ENCODE measurements around the gene TAS2R41.

TAS2R41 gene, protein sequence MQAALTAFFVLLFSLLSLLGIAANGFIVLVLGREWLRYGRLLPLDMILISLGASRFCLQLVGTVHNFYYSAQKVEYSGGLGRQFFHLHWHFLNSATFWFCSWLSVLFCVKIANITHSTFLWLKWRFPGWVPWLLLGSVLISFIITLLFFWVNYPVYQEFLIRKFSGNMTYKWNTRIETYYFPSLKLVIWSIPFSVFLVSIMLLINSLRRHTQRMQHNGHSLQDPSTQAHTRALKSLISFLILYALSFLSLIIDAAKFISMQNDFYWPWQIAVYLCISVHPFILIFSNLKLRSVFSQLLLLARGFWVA

DNA sequence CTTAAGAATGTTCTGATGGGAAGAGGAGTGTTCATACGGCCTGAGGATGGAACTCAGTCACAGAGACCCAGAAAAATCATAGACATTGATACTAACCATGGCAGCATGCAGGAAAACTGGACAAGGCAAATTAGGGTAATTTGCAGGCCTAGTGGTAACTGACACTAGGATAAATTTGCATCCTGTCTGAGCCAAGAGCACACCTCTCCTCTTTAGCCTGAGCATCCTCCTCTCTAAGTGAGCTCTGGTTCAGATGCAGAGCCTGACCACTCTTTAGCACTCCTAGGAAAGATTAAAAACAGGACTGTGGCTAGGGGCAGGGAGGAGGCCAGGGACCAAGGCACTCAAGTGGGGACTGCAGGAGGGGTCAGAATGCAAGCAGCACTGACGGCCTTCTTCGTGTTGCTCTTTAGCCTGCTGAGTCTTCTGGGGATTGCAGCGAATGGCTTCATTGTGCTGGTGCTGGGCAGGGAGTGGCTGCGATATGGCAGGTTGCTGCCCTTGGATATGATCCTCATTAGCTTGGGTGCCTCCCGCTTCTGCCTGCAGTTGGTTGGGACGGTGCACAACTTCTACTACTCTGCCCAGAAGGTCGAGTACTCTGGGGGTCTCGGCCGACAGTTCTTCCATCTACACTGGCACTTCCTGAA, at the start of gene TAS2R41:
Gene TAS2R41 (plus strand): TSS at position 373 of the 650 bp plus-strand sequence. CDS start 0 bp downstream, at position 373.
- no peak for DNase-seq (ENCODE audit: low read depth in 2 of 2)

DNA sequence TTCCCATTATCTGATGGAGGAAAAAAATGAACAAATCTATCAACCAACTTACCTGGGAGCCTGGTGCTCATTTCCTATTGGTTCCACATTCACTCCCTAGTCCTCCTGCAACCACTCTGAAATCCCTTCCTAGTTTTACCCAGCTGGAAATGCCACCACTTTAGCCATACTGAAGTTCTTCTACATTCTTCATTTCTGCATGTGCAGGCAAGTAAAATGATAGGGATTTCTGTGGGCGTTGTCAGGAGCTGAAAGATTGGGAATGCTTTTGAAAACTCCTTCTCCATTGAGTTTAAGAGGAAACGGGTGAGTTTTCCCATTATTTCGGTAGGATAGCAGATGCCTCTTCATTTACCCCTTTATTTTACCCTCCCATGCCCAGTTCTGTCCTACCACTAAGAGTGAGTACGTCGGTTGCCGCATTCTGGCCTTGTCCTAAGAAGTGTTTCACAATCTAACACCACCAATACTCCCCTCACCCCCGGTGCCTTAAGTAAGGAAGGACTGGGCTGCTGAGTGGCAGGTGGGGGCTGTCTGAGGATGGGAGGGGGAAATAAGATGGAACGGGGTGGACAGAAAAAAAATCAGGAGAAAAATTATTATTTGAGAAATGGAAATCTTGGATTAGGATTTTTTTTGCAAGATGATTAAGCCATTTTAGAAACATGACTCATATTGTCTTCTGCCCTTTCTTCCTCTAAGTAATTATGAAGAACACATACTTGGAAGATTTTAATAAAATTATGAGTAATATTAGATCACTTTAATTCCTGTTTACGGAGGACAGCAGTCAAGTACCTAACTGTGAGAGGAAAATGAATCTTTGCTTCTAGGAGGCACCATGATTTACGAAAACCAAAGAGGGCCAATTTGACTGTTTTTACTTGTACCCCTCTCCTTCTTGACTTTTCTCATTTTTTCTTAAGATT, 47.6 kb upstream of the TAS2R41 start:
- no peak for DNase-seq (ENCODE audit: low read depth in 2 of 2)

DNA sequence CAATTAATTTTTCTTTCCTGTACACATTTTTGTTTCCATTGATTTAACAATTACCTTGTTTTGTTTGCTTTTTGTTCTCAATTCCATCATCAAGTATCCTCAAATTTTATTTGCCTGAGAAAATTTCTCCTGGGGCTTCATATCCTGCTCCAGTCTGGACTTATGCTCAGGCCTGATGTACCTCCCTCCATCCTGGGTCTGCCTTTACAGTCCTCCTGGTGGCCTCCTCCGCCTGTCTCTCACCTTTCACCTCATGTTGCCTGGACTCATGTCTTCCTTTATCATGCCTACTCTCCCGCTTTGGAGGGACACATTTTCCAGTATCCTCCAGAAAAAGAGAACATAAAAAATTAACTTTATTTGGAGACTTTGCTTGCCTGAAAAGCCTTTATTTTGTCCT, 46.6 kb upstream of the TAS2R41 start:
- DNase-seq (ENCODE audit: low read depth in 2 of 2) = no peak

DNA sequence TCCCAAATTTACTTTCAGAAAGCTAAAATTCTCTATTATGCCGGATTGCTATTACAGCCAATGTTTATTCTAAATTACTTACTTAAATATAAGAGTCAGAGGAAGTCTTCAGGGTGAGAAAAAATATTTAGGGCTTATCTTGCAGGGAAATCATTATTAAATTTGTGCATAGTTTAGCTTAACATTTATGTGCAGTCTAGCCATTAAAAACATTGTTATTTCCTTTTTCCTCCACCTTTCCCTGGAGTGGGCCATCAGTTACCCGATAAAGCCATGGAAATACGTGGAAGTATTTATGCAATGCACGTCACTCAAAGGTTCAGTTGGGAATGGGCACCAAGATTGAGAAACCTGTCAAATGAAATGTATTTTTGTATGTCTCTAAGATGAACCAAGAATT, 43.9 kb upstream of the TAS2R41 start:
- no peak for DNase-seq (ENCODE audit: low read depth in 2 of 2)

DNA sequence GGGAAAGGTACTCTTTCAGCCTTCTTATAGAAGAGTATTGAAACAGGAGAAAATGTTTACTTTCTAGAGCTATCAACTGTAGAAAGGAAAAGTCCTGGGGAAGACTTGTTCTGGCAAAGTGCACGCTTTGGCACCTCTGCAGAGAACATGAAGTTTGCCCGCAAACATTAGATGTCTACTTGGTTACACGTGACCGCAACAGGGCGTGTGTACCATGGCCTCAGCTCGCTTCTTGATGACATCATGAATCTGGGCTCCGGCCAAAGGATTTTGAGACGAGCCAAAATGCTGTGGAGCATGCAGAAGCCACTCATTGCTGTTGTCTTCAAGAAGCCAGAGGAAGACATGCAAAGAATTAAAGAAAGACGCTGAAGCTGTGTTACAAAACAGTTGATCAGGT, 43.0 kb upstream of the TAS2R41 start:
- no peak for DNase-seq (ENCODE audit: low read depth in 2 of 2)

- no peak for DNase-seq (ENCODE audit: low read depth in 2 of 2)
Measured at GRCh38 chr7:143435266-143435665, 42.4 kb upstream of the TAS2R41 start.

- DNase-seq (ENCODE audit: low read depth in 2 of 2) = no peak
Measured at GRCh38 chr7:143436325-143436946, 41.2 kb upstream of the TAS2R41 start.

DNA sequence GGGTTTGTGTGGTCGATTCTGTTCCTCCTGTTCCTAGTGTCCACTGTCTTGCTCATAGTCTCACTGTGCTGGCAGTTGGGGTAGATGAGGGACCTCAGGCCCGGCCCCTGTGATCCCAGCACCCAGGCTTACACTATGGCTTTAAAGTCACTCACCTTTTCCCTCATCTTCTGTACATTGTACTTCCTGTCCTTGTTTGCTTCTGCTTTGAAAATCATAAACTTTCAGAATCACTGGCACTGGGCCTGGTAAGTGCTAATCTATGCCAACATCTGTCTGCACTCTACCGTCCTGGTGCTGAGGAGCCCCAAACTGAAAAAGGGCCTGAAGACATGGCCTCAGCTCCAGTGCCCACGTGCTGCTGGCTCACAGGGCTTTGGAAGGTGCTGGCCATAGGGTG, 40.1 kb upstream of the TAS2R41 start:
- DNase-seq (ENCODE audit: low read depth in 2 of 2) = no peak

DNA sequence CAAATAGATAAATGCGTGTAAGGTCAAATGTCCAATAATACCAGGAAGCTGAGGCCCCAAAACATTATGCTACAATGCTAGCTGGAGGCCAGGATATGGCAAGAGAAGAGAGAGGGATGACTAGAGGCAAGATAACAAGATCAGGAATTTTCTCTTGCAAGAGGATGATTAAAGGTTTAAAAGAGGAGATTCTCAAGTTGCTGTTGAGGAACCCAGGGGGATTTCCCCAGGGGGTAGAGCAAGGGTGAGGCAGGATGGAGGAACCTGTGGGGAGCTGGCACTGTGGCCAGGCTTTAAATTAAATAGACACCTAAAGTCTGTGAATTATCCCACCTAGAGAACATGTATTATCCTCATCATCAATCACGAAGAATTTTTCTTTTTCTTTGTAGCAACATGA, 37.8 kb upstream of the TAS2R41 start:
- no peak for DNase-seq (ENCODE audit: low read depth in 2 of 2)

- no peak for DNase-seq (ENCODE audit: low read depth in 2 of 2)
Measured at GRCh38 chr7:143443153-143443552, 34.5 kb upstream of the TAS2R41 start, which contains the start of gene TAS2R60. TAS2R60 (plus strand) TSS chr7:143443453; CDS start chr7:143443453, 0 bp downstream.

DNA sequence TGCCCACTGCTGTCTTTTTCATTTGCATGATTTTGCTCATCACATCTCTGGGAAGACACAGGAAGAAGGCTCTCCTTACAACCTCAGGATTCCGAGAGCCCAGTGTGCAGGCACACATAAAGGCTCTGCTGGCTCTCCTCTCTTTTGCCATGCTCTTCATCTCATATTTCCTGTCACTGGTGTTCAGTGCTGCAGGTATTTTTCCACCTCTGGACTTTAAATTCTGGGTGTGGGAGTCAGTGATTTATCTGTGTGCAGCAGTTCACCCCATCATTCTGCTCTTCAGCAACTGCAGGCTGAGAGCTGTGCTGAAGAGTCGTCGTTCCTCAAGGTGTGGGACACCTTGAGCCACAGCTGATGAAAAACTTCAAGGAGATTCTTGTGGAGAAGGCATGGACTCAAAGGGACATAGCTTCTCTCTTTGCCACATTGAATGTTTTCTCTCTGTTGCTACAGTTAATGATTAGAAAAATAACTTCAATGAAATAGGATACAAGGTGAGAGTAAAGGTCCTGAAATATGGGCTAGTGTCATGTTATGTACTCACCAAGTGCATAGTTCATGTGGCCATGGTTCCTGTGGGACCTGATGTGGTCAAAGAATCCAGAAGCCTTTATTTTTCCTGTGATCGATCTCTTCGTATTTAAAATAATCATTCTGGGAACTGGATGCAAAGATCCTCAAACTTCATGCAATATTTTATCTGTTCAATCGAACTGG, 33.5 kb upstream of the TAS2R41 start:
- DNase-seq (ENCODE audit: low read depth in 2 of 2) = no peak

- DNase-seq (ENCODE audit: low read depth in 2 of 2) = no peak
Measured at GRCh38 chr7:143444785-143445184, 32.9 kb upstream of the TAS2R41 start.

DNA sequence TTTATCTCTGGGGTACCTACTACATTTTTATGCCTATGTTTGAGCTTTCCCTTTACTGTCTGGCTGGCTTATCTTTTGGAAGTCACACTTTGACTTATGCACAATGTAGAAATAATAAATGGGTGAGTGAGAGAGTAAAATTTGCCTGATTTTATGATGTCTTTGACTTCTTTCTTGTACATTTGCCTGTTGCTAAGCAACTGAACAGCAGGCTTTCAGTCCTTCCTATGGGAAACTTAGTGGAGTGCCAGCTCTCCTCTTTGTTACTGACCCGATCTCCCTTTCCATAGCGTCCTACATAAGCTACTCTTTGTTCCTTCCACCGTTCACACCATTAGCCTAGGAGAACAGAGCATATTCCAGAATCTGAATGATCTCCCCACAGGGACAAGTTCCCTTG, 30.2 kb upstream of the TAS2R41 start:
- no peak for DNase-seq (ENCODE audit: low read depth in 2 of 2)

- DNase-seq (ENCODE audit: low read depth in 2 of 2) = no peak
Measured at GRCh38 chr7:143448429-143448828, 29.2 kb upstream of the TAS2R41 start.

DNA sequence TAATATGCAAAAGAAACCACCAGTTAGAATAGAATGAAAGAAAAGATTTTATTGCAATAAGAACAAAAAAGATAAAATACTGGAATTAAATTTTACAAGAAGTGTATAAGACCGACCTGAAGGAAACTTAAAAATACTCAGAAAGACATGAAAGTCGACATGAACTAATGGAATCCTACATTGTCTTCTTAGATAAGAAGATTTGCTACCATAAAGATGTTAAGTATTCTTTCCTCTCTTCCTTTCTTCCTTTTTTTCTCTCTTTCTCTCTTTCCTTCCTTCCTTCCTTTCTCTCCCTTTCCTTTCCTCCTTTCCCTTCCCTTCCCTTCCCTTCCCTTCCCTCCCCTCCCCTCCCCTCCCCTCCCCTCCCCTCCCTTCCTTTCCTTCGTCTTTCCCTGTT, 27.9 kb upstream of the TAS2R41 start:
- no peak for DNase-seq (ENCODE audit: low read depth in 2 of 2)

DNA sequence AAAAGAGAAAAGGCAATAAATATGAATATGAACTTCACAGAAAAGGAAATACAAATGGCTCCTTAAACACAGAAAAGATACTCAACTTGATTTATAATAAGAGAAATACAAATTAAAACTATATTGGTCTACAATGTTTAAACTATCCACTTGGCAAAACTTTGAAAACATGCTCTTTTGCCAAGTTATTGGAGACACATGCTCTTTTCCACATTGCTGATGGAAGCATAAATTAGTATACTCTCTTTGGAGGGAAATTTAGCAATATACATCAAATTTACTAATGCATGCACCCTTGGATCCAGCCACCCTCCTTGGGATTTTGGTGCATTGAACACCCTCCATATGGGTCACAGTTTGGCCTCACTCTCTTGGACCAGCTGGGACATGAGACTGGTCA, 26.6 kb upstream of the TAS2R41 start:
- DNase-seq (ENCODE audit: low read depth in 2 of 2) = no peak

GRCh38 chr7:143451746-143452145, 25.9 kb upstream of the TAS2R41 start:
- no peak for DNase-seq (ENCODE audit: low read depth in 2 of 2)

DNA sequence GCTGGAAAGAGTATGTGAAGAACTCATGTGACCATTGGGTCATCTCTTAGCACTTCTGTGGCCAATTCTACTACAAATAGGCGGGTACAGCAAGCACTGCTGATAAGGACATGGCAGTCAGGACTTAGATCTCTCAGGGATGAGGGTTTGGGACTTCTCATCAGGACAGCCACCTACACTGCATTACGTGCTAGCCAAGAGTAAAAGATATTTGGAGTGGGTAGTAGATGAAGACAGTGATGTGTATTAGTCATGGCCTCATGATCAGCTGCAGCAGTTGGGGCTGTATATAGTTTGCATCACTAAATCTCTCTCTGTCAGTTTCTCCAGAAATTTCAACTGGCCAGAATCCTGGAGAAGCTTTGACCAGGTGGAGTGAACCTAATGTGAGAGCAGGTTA, 25.2 kb upstream of the TAS2R41 start:
- DNase-seq (ENCODE audit: low read depth in 2 of 2) = no peak

GRCh38 chr7:143454091-143454680, 23.5 kb upstream of the TAS2R41 start:
- DNase-seq (ENCODE audit: low read depth in 2 of 2) = no peak

GRCh38 chr7:143455491-143455890, 22.2 kb upstream of the TAS2R41 start:
- no peak for DNase-seq (ENCODE audit: low read depth in 2 of 2)

- DNase-seq (ENCODE audit: low read depth in 2 of 2) = no peak
Measured at GRCh38 chr7:143455942-143456341, 21.7 kb upstream of the TAS2R41 start.

Measured in stimulated activated CD4-positive, alpha-beta T cell treated with anti-CD3 and anti-CD28 coated beads, Interleukin-1b, Interleukin-23, amount 100 ng/mL, for 4 hours (primary cell).